GM12801 (cell line): ENCODE measurements around the gene CCDC170.

Experiments
- TF ChIP-seq, protein P1 (sequence below): IDR thresholded peaks from one replicate; pipeline ENCODE4 v1.5.1; 2011; ENCODE audit warnings: control low read depth; ENCODE audit not compliant: insufficient read length; ENCODE audit errors: extremely low read depth

Gene CCDC170

DNA sequence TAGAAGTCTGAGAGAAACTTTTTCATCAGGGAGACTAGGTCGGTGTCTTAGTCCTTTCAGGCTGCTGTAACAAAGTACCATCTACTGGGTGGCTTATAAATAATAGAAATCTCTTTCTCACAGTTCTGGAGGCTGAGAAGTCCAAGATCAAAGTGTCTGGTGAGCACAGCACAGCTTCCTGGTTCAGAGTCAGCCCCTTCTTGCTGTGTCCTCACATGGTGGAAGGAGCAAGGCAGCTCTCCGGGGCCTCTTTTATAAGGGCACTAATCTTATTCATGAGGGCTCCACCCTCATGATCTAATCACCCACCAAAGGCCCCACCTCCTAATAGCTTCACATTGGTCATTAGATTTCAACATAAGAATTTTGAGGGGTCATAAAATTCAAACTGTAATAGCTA lies 122.8 kb downstream of the CCDC170 start:
- TF ChIP-seq, protein P1, sequence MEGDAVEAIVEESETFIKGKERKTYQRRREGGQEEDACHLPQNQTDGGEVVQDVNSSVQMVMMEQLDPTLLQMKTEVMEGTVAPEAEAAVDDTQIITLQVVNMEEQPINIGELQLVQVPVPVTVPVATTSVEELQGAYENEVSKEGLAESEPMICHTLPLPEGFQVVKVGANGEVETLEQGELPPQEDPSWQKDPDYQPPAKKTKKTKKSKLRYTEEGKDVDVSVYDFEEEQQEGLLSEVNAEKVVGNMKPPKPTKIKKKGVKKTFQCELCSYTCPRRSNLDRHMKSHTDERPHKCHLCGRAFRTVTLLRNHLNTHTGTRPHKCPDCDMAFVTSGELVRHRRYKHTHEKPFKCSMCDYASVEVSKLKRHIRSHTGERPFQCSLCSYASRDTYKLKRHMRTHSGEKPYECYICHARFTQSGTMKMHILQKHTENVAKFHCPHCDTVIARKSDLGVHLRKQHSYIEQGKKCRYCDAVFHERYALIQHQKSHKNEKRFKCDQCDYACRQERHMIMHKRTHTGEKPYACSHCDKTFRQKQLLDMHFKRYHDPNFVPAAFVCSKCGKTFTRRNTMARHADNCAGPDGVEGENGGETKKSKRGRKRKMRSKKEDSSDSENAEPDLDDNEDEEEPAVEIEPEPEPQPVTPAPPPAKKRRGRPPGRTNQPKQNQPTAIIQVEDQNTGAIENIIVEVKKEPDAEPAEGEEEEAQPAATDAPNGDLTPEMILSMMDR, result no peak

GRCh38 chr6:151617539-151617938 lies 123.7 kb downstream of the CCDC170 start:
- TF ChIP-seq, protein P1, result no peak

- TF ChIP-seq, protein P1, result no peak
These were observed 124.9 kb downstream of the CCDC170 start for GRCh38 chr6:151618717-151619116.

- TF ChIP-seq, protein P1, result no peak
These were observed 126.4 kb downstream of the CCDC170 start for GRCh38 chr6:151620179-151620578.

GRCh38 chr6:151624071-151624470 lies 130.3 kb downstream of the CCDC170 start:
- TF ChIP-seq, protein P1, result no peak

GRCh38 chr6:151624481-151624880 lies 130.7 kb downstream of the CCDC170 start:
- TF ChIP-seq, protein P1, result no peak

GRCh38 chr6:151624900-151625536 lies 131.2 kb downstream of the CCDC170 start:
- TF ChIP-seq, protein P1, result no peak
